ENCODE results near the gene PEX26. TPM values are rescaled to one million over a fixed set of nuclear protein-coding genes. Genes with fewer than 3 reads are reported as not detected.
A peak's percentile ranks its signal among the peaks of the same experiment; 100 is the strongest.

PEX26 gene
- total and polyA plus RNA-seq, 2 of the 13 experiments (the other 11 are each of a cell fraction or from before 2014, with no cell fraction given) = 10.6 to 25.1 TPM

DNA sequence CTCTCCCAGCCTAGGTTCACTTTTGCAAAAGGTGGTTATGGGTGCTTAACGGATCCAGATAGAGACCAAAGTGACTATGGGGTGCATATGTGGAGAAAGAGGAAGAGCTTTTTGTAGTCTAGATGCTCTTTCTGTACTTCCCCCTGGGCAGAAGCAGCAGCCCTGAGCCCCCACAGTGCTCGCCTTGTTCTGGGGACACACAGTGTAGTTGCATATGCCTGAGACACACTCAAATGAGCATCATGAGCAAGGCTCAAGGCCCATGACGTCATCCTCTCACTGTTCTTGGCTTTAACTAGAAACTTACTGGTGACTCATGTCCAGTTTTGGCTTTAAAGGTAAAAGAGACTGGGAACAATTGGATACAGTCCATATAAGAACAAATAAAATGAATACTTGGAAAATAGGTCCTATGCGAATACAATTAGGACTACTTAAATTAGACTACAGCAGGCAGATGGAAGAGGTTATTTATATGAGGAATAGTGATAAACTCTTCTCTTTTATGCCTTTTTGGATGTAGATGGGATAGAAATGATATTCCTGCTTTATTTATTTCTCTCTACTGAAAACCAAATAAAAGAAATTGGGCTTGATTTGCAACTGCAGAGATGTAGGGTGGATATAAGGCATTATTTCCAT lies 20.1 kb upstream of the PEX26 start (continued):
- TF ChIP-seq, protein P1, sequence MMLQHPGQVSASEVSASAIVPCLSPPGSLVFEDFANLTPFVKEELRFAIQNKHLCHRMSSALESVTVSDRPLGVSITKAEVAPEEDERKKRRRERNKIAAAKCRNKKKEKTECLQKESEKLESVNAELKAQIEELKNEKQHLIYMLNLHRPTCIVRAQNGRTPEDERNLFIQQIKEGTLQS (CRISPR knock-in tag; IDR thresholded peaks at IDR 0.05) = peak; percentile 52; the same call in 1 of the 2 replicates
- TF ChIP-seq ZNF317 (CRISPR knock-in tag; IDR thresholded peaks at IDR 0.05) = no peak
- no peak for TF ChIP-seq ZNF333 (CRISPR knock-in tag; IDR thresholded peaks at IDR 0.05; ENCODE audit: borderline replicate concordance)
- no peak for TF ChIP-seq ZBTB1 (CRISPR knock-in tag; IDR thresholded peaks at IDR 0.05; ENCODE audit: borderline replicate concordance)
- TF ChIP-seq ATRX (CRISPR knock-in tag; IDR thresholded peaks at IDR 0.05; ENCODE audit: borderline replicate concordance) = no peak
- TF ChIP-seq ZNF891 (CRISPR knock-in tag; IDR thresholded peaks at IDR 0.05) = no peak
- no peak for TF ChIP-seq MED8 (CRISPR knock-in tag; IDR thresholded peaks at IDR 0.05; ENCODE audit: insufficient replicate concordance)
- no peak for TF ChIP-seq FOXP1 (IDR thresholded peaks at IDR 0.05)
- TF ChIP-seq FOXP1 (CRISPR knock-in tag; IDR thresholded peaks at IDR 0.05) = no peak
- no peak for TF ChIP-seq HMGXB4 (CRISPR knock-in tag; IDR thresholded peaks at IDR 0.05; ENCODE audit: borderline replicate concordance in 1 of 2, low read depth in 1 of 2)
- no peak for TF ChIP-seq ZNF776 (CRISPR knock-in tag; IDR thresholded peaks at IDR 0.05)
- no peak for TF ChIP-seq ZNF557 (CRISPR knock-in tag; IDR thresholded peaks at IDR 0.05)
- no peak for TF ChIP-seq STAT5B (CRISPR knock-in tag; IDR thresholded peaks at IDR 0.05)
- no peak for TF ChIP-seq ZNF775 (CRISPR knock-in tag; IDR thresholded peaks at IDR 0.05; ENCODE audit: borderline replicate concordance)
- no peak for TF ChIP-seq HOXA5 (CRISPR knock-in tag; IDR thresholded peaks at IDR 0.05)
